ENCODE measurements around the gene CIAO1.

CIAO1 gene

DNA sequence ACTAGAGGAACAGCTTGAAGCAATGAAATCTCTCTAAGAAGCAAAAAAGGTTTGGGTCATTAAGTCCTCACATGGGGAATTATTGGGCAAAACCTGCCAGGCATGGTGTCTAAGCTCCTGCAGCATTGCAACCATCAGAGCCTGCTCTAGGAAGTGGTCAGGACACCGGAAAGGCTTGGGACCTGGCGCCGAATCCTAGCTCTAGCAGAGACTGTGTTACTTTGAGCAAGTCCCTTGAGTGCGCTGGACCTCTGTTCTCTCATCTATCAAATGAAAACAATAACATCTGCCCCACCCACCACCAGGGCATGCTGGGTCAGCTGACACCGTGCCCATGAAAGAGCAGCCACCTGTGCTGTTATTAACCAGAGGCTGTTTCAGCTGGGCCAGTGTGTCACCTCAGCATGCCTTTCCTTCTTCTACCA, 6.5 kb upstream of the CIAO1 start:
- Histone ChIP-seq H3K4me1 (ENCODE audit: control insufficient read depth in 5 of 5, insufficient read depth in 5 of 5, low read length in 5 of 5) (peaks cover 33 to 83% (median 69%) of the 10 kb centered on the region in 5 donors), H3K36me3 (ENCODE audit: control insufficient read depth in 5 of 5, insufficient read depth in 5 of 5, low read length in 5 of 5) (peaks cover 3 to 38% (median 20%) of the 10 kb centered on the region in 5 donors)

DNA sequence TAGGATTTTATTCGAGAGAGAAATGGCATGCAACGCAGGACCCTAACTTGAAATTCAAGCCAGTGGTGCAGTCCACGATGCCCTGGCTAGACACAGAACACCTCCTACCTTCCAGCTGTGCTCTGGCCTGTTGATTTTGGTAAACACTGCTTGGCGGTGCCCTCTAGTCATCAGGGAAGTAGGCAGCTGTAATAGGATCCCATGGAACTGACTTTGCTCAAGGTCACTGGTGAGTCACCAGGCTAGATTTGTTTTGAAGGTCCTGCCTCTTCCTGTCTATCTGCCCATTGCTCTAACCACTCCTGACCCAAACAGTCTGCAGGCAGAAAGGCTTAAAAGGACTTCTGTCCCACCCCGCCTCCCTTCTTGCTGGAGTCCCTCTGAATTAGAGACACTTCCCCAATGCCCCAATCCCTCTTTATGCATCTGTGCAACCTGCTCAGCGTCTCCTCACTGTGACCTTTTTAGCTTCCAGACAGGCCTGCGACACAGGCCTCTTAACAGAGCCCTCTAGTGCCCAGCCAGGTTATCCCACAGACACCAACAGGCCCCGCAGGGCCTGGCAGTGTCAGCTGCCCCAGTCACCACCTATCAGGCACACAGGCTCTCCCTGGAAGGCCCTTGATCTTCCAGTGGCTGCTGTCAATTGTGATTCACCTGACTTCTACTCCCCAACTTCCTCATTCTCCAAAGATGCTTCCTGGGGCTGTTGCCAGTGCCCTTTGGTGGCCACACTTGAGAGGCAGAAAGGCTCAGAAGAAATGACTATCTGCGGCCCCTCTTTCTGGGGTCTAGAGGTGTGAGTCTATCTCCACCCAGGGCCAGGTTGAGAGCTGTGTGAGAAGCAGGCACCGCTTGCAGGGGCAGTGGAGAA, 5.4 kb upstream of the CIAO1 start:
- Histone ChIP-seq H3K27me3 (ENCODE audit: control insufficient read depth in 5 of 5, insufficient read depth in 4 of 5, low read length in 5 of 5) (no peaks in the 10 kb centered on the region), H3K36me3 (ENCODE audit: control insufficient read depth in 5 of 5, insufficient read depth in 5 of 5, low read length in 5 of 5) (peaks cover 0 to 27% (median 11%) of the 10 kb centered on the region in 5 donors), H3K4me3 (ENCODE audit: low read depth in 1 of 5, low read length in 5 of 5) (peak overlapping the region in 4 of 5 donors; percentile 20 to 47 (median 35)), H3K9ac (ENCODE audit: low read length in 5 of 5) (peak overlapping the region; percentile 48 to 63 (median 57)), H3K27ac (ENCODE audit: low read depth, low read length) (peak overlapping the region; percentile 94), H3K4me1 (ENCODE audit: control insufficient read depth in 5 of 5, insufficient read depth in 5 of 5, low read length in 5 of 5) (peaks cover 28 to 79% (median 68%) of the 10 kb centered on the region in 5 donors), H3K9me3 (ENCODE audit: control insufficient read depth in 5 of 5, low read length in 5 of 5) (no peaks in the 10 kb centered on the region)

More for the DNA sequence above, 6.5 kb upstream of the CIAO1 start:
- Histone ChIP-seq H3K9ac (ENCODE audit: low read length in 5 of 5) (peak overlapping the region in 4 of 5 donors; percentile 47 to 73 (median 60)), H3K4me3 (ENCODE audit: low read depth in 1 of 5, low read length in 5 of 5) (peak overlapping the region in 2 of 5 donors; percentile 4 to 18), H3K27me3 (ENCODE audit: control insufficient read depth in 5 of 5, insufficient read depth in 4 of 5, low read length in 5 of 5) (no peaks in the 10 kb centered on the region), H3K27ac (ENCODE audit: low read depth, low read length) (peak overlapping the region; percentile 94), H3K9me3 (ENCODE audit: control insufficient read depth in 5 of 5, low read length in 5 of 5) (no peaks in the 10 kb centered on the region)

DNA sequence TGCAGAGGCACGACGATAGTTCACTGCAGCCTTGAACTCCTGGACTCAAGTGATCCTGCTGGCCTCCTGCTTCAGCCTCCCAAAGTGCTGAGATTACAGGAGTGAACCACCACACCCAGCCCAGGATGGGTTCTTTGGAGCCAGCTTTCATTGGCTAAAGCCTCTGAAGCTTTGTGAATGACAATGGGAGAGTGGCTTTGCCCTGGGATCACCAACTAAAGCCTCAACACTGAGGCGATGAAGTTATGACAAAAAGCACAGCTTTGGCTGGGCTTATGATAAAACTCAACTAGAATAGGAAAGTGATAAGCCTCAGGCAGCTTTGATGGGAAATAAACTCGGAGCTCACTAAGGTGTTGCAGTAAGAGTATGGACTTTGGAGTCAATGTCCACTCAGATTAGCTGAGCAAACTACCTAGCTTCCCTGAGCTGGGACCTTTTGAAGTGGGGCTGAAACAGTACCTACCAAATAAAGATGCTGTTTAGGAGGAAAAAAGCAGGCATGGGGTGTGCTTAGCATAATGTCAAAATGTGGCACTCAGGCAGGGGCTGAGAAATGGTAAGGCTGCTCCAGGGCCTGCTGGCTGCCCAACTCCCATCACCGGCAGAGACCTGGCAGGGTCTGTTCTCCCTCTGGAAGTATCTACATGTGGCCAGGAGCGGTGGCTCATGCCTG, 4.6 kb upstream of the CIAO1 start:
- Histone ChIP-seq H3K4me3 (ENCODE audit: low read depth in 1 of 5, low read length in 5 of 5) (no peak overlapping the region), H3K27ac (ENCODE audit: low read depth, low read length) (peak overlapping the region; percentile 94), H3K27me3 (ENCODE audit: control insufficient read depth in 5 of 5, insufficient read depth in 4 of 5, low read length in 5 of 5) (no peaks in the 10 kb centered on the region), H3K9ac (ENCODE audit: low read length in 5 of 5) (peak overlapping the region in 4 of 5 donors; percentile 42 to 63 (median 58)), H3K4me1 (ENCODE audit: control insufficient read depth in 5 of 5, insufficient read depth in 5 of 5, low read length in 5 of 5) (peaks cover 28 to 79% (median 69%) of the 10 kb centered on the region in 5 donors), H3K36me3 (ENCODE audit: control insufficient read depth in 5 of 5, insufficient read depth in 5 of 5, low read length in 5 of 5) (peaks cover 0 to 22% (median 11%) of the 10 kb centered on the region in 5 donors), H3K9me3 (ENCODE audit: control insufficient read depth in 5 of 5, low read length in 5 of 5) (no peaks in the 10 kb centered on the region)

DNA sequence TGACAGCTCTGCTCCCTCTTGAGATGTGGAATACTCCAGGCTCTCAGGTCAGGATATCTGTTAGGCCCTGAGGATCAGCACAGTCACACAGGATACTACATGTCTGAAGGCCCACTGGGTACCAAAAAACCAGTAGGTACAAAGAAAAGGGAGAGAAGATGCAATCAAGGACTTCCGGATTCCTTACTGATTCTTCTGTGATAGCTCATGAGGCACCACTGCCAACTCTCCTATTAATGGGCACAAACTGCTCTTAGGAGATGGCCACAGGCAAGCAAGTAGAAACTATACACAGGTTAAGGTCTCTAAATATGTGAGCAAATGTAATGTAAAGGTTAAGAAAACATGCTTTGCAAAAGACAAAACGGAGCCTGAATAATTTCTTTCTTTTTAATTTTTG, 3.7 kb upstream of the CIAO1 start:
- peaks cover 28 to 80% (median 72%) of the 10 kb centered on the region in 5 donors for H3K4me1 ChIP-seq (ENCODE audit: control insufficient read depth in 5 of 5, insufficient read depth in 5 of 5, low read length in 5 of 5)
- H3K27ac ChIP-seq (ENCODE audit: low read depth, low read length): no peak overlapping the region
- H3K4me3 ChIP-seq (ENCODE audit: low read depth in 1 of 5, low read length in 5 of 5): no peak overlapping the region
- no peaks in the 10 kb centered on the region for H3K9me3 ChIP-seq (ENCODE audit: control insufficient read depth in 5 of 5, low read length in 5 of 5)
- H3K36me3 ChIP-seq (ENCODE audit: control insufficient read depth in 5 of 5, insufficient read depth in 5 of 5, low read length in 5 of 5): peaks cover 0 to 23% (median 11%) of the 10 kb centered on the region in 5 donors
- no peaks in the 10 kb centered on the region for H3K27me3 ChIP-seq (ENCODE audit: control insufficient read depth in 5 of 5, insufficient read depth in 4 of 5, low read length in 5 of 5)
- no peak overlapping the region for H3K9ac ChIP-seq (ENCODE audit: low read length in 5 of 5)

DNA sequence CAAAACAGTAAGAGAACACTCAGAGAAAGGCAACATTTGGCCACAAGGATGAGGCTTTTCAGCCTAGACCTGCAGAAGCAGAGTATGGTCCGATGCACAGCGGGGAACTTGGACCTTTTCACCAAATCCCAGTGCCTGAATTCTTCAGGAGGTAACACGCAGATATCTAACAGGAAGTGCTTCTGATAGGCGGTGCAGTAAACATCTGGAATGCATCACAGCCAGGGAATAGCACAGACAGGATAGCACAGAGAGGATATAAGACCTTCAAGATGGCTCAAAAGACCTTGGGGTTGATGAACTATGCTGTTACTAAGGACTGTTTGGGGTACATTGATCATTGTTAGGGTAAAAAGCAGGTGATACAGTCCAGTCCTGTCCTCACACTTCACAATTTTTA, 1.9 kb upstream of the CIAO1 start:
- Histone ChIP-seq H3K36me3 (ENCODE audit: control insufficient read depth in 5 of 5, insufficient read depth in 5 of 5, low read length in 5 of 5) (peaks cover 3 to 38% (median 24%) of the 10 kb centered on the region in 5 donors), H3K9me3 (ENCODE audit: control insufficient read depth in 5 of 5, low read length in 5 of 5) (no peaks in the 10 kb centered on the region), H3K4me1 (ENCODE audit: control insufficient read depth in 5 of 5, insufficient read depth in 5 of 5, low read length in 5 of 5) (peaks cover 19 to 67% (median 56%) of the 10 kb centered on the region in 5 donors), H3K9ac (ENCODE audit: low read length in 5 of 5) (peak overlapping the region in 4 of 5 donors; percentile 89 to 97 (median 96)), H3K4me3 (ENCODE audit: low read depth in 1 of 5, low read length in 5 of 5) (peak overlapping the region; percentile 70 to 96 (median 82)), H3K27me3 (ENCODE audit: control insufficient read depth in 5 of 5, insufficient read depth in 4 of 5, low read length in 5 of 5) (no peaks in the 10 kb centered on the region), H3K27ac (ENCODE audit: low read depth, low read length) (peak overlapping the region; percentile 93)

DNA sequence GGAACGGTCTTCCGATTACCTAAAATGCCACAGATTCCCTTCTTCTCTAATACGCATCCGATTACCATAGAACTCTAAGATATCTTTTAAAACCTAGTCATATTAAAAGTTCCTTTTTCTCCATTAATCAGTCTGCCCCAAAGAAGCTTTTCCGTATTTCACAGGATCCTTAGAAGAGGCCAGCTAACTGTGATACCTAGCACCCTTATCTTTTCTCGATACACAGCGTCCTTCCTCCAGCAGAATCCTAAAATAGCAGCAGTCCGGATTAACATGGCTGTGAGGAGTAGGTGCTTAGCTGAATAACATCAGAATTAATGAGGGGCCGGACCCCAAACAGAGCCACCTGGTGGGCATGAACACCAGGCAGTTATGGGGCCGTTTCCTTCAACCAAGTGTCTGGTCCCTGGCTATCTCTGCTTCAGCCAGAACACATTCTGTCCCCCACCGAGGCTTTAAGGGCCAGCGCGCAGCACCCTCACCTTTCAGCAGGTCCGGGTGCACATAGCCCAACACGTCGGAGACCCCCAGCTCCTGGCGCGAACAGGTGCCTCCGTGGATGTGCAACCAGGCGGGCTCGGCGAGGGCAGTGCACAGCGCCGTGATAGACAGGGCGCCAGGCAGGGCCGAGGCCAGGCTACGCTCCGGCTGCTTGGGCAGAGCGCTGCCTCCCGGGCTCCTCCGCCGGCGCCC, 1.2 kb upstream of the CIAO1 start:
- Histone ChIP-seq H3K4me3 (ENCODE audit: low read depth in 1 of 5, low read length in 5 of 5) (peak overlapping the region; percentile 70 to 96 (median 82)), H3K9ac (ENCODE audit: low read length in 5 of 5) (peak overlapping the region; percentile 68 to 97 (median 95)), H3K27ac (ENCODE audit: low read depth, low read length) (peak overlapping the region; percentile 93), H3K9me3 (ENCODE audit: control insufficient read depth in 5 of 5, low read length in 5 of 5) (no peaks in the 10 kb centered on the region), H3K4me1 (ENCODE audit: control insufficient read depth in 5 of 5, insufficient read depth in 5 of 5, low read length in 5 of 5) (peaks cover 13 to 60% (median 49%) of the 10 kb centered on the region in 5 donors), H3K27me3 (ENCODE audit: control insufficient read depth in 5 of 5, insufficient read depth in 4 of 5, low read length in 5 of 5) (no peaks in the 10 kb centered on the region), H3K36me3 (ENCODE audit: control insufficient read depth in 5 of 5, insufficient read depth in 5 of 5, low read length in 5 of 5) (peaks cover 3 to 44% (median 29%) of the 10 kb centered on the region in 5 donors)

DNA sequence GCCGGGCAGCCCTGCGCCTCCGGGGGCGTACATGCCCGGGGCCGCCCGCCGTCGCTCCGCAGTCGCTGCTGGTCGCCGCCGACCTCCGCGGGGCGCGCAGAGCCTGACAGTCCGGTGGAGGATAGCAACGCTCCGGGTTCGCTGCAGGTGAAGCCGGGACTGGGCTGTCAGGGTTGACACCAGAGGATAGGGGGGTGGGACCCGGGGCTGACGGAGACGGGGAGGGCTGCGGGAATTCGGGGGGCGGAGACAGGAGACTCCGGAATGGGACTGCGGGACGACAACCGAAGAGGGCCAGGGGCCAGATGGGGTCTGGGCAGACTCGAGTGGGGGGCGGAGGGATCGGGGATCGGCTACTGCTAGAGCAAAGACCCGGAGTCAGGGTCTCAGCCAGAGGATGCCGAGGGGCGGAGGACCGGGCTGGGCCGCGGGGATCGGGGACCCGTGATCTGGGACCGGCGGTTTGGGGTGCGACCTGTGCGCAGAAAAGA, 631 bp upstream of the CIAO1 start:
- peak overlapping the region; percentile 93 for H3K27ac ChIP-seq (ENCODE audit: low read depth, low read length)
- peak overlapping the region; percentile 68 to 97 (median 95) for H3K9ac ChIP-seq (ENCODE audit: low read length in 5 of 5)
- no peaks in the 10 kb centered on the region for H3K9me3 ChIP-seq (ENCODE audit: control insufficient read depth in 5 of 5, low read length in 5 of 5)
- peak overlapping the region; percentile 44 to 96 (median 82) for H3K4me3 ChIP-seq (ENCODE audit: low read depth in 1 of 5, low read length in 5 of 5)
- H3K36me3 ChIP-seq (ENCODE audit: control insufficient read depth in 5 of 5, insufficient read depth in 5 of 5, low read length in 5 of 5): peaks cover 3 to 49% (median 29%) of the 10 kb centered on the region in 5 donors
- no peaks in the 10 kb centered on the region for H3K27me3 ChIP-seq (ENCODE audit: control insufficient read depth in 5 of 5, insufficient read depth in 4 of 5, low read length in 5 of 5)
- peaks cover 10 to 54% (median 43%) of the 10 kb centered on the region in 5 donors for H3K4me1 ChIP-seq (ENCODE audit: control insufficient read depth in 5 of 5, insufficient read depth in 5 of 5, low read length in 5 of 5)

DNA sequence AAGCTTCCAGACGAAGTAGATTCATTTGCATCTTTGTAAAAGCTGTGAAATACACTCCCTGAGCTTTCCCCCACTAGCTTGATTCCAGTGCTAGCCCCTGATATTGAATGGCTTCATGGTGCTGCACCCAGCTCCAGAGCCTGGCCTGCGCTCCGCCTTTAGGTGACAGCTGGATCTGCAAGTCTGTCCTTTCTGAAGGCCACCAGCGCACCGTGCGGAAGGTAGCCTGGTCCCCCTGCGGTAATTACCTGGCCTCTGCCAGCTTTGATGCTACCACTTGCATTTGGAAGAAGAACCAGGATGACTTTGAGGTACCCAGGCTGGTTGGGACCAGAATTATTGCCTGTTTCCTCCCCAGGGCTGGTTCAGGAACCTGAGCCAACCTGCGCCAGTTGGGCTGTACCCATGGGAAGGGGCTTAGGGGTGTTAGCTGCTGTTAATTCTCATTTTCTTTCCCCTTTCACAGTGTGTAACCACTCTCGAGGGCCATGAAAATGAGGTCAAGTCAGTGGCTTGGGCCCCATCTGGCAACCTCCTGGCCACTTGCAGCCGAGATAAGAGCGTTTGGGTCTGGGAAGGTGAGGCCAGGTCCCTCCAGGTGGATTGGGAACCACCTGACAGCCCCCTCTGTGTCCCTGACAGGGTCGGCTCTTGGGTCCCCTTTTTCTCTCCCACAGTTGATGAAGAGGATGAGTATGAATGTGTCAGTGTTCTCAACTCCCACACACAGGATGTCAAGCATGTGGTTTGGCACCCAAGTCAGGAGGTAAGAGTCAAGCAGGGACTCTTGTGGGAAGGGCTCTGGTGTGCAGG, 1.3 kb downstream of the CIAO1 start:
- Histone ChIP-seq H3K27ac (ENCODE audit: low read depth, low read length) (peak overlapping the region; percentile 93), H3K4me1 (ENCODE audit: control insufficient read depth in 5 of 5, insufficient read depth in 5 of 5, low read length in 5 of 5) (peaks cover 7 to 36% (median 29%) of the 10 kb centered on the region in 5 donors), H3K4me3 (ENCODE audit: low read depth in 1 of 5, low read length in 5 of 5) (peak overlapping the region; percentile 21 to 96 (median 82)), H3K9ac (ENCODE audit: low read length in 5 of 5) (peak overlapping the region in 3 of 5 donors; percentile 28 to 59 (median 42)), H3K27me3 (ENCODE audit: control insufficient read depth in 5 of 5, insufficient read depth in 4 of 5, low read length in 5 of 5) (no peaks in the 10 kb centered on the region), H3K36me3 (ENCODE audit: control insufficient read depth in 5 of 5, insufficient read depth in 5 of 5, low read length in 5 of 5) (peaks cover 5 to 58% (median 38%) of the 10 kb centered on the region in 5 donors), H3K9me3 (ENCODE audit: control insufficient read depth in 5 of 5, low read length in 5 of 5) (no peaks in the 10 kb centered on the region)

DNA sequence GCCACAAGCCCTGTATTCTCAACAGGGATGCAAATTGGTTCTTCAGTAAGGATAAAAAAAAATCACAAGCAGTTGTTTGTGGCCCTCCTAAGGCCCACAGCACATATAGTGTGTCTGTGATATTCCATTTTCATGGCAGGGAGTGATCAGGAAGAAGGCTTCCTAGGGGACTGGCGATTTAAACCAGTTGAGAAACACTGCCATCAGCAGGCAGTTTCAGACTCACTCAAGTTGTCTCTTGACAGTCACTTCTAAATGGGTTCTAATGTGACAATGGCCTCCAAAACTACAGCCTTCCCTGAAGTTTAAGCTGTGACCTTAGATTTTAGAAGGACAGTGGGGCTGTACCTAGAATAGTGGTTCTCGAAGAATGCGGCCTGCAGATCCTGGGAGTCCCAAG, 6.0 kb downstream of the CIAO1 start:
- Histone ChIP-seq H3K4me1 (ENCODE audit: control insufficient read depth in 5 of 5, insufficient read depth in 5 of 5, low read length in 5 of 5) (peaks cover 2 to 8% (median 5%) of the 10 kb centered on the region in 5 donors), H3K27ac (ENCODE audit: low read depth, low read length) (no peak overlapping the region), H3K27me3 (ENCODE audit: control insufficient read depth in 5 of 5, insufficient read depth in 4 of 5, low read length in 5 of 5) (no peaks in the 10 kb centered on the region), H3K9me3 (ENCODE audit: control insufficient read depth in 5 of 5, low read length in 5 of 5) (no peaks in the 10 kb centered on the region), H3K9ac (ENCODE audit: low read length in 5 of 5) (no peak overlapping the region), H3K4me3 (ENCODE audit: low read depth in 1 of 5, low read length in 5 of 5) (no peak overlapping the region), H3K36me3 (ENCODE audit: control insufficient read depth in 5 of 5, insufficient read depth in 5 of 5, low read length in 5 of 5) (peaks cover 5 to 91% (median 72%) of the 10 kb centered on the region in 5 donors)

Measured in subcutaneous abdominal adipose tissue (tissue), 5 donors.